Spleen (tissue), 11 donors: ENCODE data around the gene CEP112. TPM values are rescaled to one million over a fixed set of nuclear protein-coding genes. Genes with fewer than 3 reads are reported as not detected.

ENCODE experiments used
- DNase-seq: peaks from one replicate; pipeline ENCODE4 v3.0.0-alpha.2; 2020
- H3K27ac ChIP-seq, 8 donors: fragments of 200-600 bp; sonication (generic) in 7 of 8; 1 replicate in 4 of 8; 2 replicates in 4 of 8; pipeline versions ENCODE4 v1.5.0 to v1.8.0; 2016 to 2021; ENCODE audit warnings: inconsistent platforms in 4 of 8, mild to moderate bottlenecking in 4 of 8, moderate library complexity in 1 of 8
- H3K27me3 ChIP-seq, 7 donors: fragments of 200-600 bp; sonication (generic) in 6 of 7; replicated peaks in 1 of 7; 1 replicate in 4 of 7; 2 replicates in 3 of 7; pipeline versions ENCODE4 v1.5.0 to v1.8.0; 2016 to 2021; ENCODE audit warnings: inconsistent platforms in 3 of 7, mild to moderate bottlenecking in 1 of 7
- H3K36me3 ChIP-seq, 6 donors: fragments of 200-600 bp; sonication (generic) in 5 of 6; 1 replicate in 4 of 6; 2 replicates in 2 of 6; pipeline versions ENCODE4 v1.5.0 to v1.8.0; 2016 to 2021; ENCODE audit warnings: inconsistent platforms in 2 of 6
- H3K4me1 ChIP-seq, 6 donors: fragments of 200-600 bp; sonication (generic) in 5 of 6; 1 replicate in 3 of 6; 2 replicates in 3 of 6; pipeline versions ENCODE4 v1.5.0 to v1.8.0; 2016 to 2021; ENCODE audit warnings: inconsistent platforms in 3 of 6
- H3K4me3 ChIP-seq, 8 donors: fragments of 200-600 bp; sonication (generic) in 7 of 8; 1 replicate in 4 of 8; 2 replicates in 4 of 8; pipeline versions ENCODE4 v1.5.0 to v1.8.0; 2016 to 2021; ENCODE audit warnings: inconsistent platforms in 4 of 8, mild to moderate bottlenecking in 4 of 8, moderate library complexity in 2 of 8
- H3K9me3 ChIP-seq, 8 donors: fragments of 200-600 bp; sonication (generic) in 7 of 8; 1 replicate in 4 of 8; 2 replicates in 4 of 8; pipeline versions ENCODE4 v1.5.0 to v1.8.0; 2016 to 2021; ENCODE audit warnings: inconsistent platforms in 4 of 8
- POLR2A ChIP-seq, 3 donors: fragments of 450-650 bp; IDR thresholded peaks; one replicate each; pipeline ENCODE4 v1.5.1; 2017; ENCODE audit warnings: antibody characterized with exemption in 3 of 3, mild to moderate bottlenecking in 1 of 3
- POLR2AphosphoS5 ChIP-seq, 3 donors: sonication (generic); formaldehyde crosslinking; IDR thresholded peaks; one replicate each; pipeline ENCODE4 v1.5.1; 2017; ENCODE audit warnings: antibody characterized with exemption in 3 of 3
- WGBS, 5 donors: extraction: QIAGEN DNeasy Blood & Tissue Kit in 3 of 5; methylation state at CpG; one replicate each; pipeline versions ENCODE4 v1.1.5 to v1.1.7; 2013 to 2018; 5-methylcytosine and 5-hydroxymethylcytosine counted together
- intact Hi-C: fragments of 100-400 bp; cut with DNase I; formaldehyde crosslinking; loops from one replicate; pipeline ENCODE4 v1.15.0; 2023; ENCODE audit warnings: low total_unique reads
- polyA plus RNA-seq, 3 donors: library from polyadenylated mRNA; stranded (reverse); fragments of 200-250 nt; gene quantifications; one replicate each; pipeline ENCODE4 v1.2.1, GENCODE V29; 2013
- total RNA-seq, 7 donors: library from RNA; depleted of rRNA in 3 of 7; stranded (reverse); fragments of >200 nt in 3 of 7; fragmentation: NEBNext Ultra II Directional in 4 of 7; extraction: Animal tissue kit (Norgen Biotek cat#: 25700) in 4 of 7; gene quantifications; one replicate each; pipeline versions ENCODE4 v1.1.0 to v1.2.1, GENCODE V29; 2016 to 2021
- TF ChIP-seq, protein P1 (sequence below), 11 experiments: fragments of 200-600 bp in 7 of 11; fragments of 450-650 bp in 4 of 11; sonication (generic) in 4 of 11; IDR thresholded peaks in 8 of 11; conservative IDR thresholded peaks in 3 of 11; 1 replicate in 7 of 11; 2 replicates in 4 of 11; pipeline versions ENCODE4 v1.4.0 to v1.8.0; 2016 to 2021; ENCODE audit warnings: antibody characterized with exemption in 11 of 11, inconsistent platforms in 4 of 11, mild to moderate bottlenecking in 1 of 11
- donor health status: healthy with polysubstance abuse.
- donor health status: DM: no; HTN: no; CAD: no; lungs with moderate emphysema.
- donor health status: DM: no; HTN: no; CAD: no.
- donor health status: Bipolar disorder and iron deficiency.
- donor health status: healthy.
- donor health status: DM: no; HTN: no; CAD: no.
- donor health status: DM: yes; HTN: yes; CAD: no.

Gene CEP112
- total and polyA plus RNA-seq, 10 donors: 3.1 to 31.0 (median 16.8) TPM

DNA sequence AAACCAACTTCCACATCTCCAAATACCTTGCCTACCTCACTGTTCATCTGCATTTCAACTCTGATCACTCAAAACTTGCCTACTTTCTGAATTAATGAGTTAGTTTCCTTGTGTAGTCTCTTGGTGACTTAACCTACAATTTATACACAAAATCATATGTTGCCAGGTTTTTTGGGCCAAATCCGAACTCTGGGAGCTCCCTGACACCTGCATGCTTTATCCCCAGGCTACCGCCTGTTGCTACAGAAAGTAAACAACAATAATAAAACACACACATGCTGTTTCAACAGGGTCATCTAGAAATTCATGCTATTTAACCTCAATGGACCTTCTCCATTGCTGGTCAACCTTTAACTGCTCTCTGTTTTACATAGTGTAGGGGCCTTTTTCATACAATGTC, 526.0 kb downstream of the CEP112 start:
- intact Hi-C loops: no loop called here
- WGBS, 5 donors: 72 to 89% (median 82%) methylated on average over 2 of the region's 2 CpGs
- Histone ChIP-seq H3K4me1 (no peaks in the 10 kb centered on the region), H3K27me3 (no peaks in the 10 kb centered on the region), H3K36me3 (no peaks in the 10 kb centered on the region), H3K9me3 (no peaks in the 10 kb centered on the region), H3K4me3 (no peak overlapping the region), H3K27ac (no peak overlapping the region)
- DNase-seq: no peak
- no peak for TF ChIP-seq POLR2AphosphoS5 (IDR thresholded peaks at IDR 0.05)
- TF ChIP-seq POLR2A (IDR thresholded peaks at IDR 0.05): no peak
- TF ChIP-seq, protein P1, sequence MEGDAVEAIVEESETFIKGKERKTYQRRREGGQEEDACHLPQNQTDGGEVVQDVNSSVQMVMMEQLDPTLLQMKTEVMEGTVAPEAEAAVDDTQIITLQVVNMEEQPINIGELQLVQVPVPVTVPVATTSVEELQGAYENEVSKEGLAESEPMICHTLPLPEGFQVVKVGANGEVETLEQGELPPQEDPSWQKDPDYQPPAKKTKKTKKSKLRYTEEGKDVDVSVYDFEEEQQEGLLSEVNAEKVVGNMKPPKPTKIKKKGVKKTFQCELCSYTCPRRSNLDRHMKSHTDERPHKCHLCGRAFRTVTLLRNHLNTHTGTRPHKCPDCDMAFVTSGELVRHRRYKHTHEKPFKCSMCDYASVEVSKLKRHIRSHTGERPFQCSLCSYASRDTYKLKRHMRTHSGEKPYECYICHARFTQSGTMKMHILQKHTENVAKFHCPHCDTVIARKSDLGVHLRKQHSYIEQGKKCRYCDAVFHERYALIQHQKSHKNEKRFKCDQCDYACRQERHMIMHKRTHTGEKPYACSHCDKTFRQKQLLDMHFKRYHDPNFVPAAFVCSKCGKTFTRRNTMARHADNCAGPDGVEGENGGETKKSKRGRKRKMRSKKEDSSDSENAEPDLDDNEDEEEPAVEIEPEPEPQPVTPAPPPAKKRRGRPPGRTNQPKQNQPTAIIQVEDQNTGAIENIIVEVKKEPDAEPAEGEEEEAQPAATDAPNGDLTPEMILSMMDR (IDR thresholded peaks at IDR 0.05 in 8 of 11, conservative IDR thresholded peaks at IDR 0.05 in 3 of 11): no peak

DNA sequence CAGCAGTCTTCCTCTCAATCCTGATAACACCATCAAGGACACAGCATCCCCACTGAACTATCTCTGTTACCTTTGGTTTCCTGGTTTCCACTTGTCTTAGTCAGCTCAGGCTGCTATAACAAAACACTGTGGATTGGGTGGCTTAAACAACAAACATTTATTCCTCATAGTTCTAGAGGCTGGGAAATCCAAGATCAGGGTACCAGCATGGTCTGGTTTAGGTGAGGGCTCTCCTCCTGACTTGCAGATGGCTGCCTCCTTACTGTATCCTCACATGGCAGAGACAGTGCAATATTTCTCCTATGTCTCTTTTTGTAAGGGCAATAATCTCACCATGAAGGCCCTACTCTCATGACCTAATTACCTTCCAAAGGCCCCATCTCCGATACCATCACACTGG, 527.2 kb downstream of the CEP112 start:
- no peaks in the 10 kb centered on the region for H3K36me3 ChIP-seq
- WGBS, 5 donors: 95 to 100% (median 96%) methylated on average over 1 of the region's 1 CpG
- H3K27me3 ChIP-seq: no peaks in the 10 kb centered on the region
- no peaks in the 10 kb centered on the region for H3K4me1 ChIP-seq
- no peak overlapping the region for H3K27ac ChIP-seq
- no peak overlapping the region for H3K4me3 ChIP-seq
- intact Hi-C loops: no loop called here
- no peaks in the 10 kb centered on the region for H3K9me3 ChIP-seq
- TF ChIP-seq POLR2A (IDR thresholded peaks at IDR 0.05): no peak
- TF ChIP-seq POLR2AphosphoS5 (IDR thresholded peaks at IDR 0.05): no peak
- TF ChIP-seq, protein P1 (IDR thresholded peaks at IDR 0.05 in 8 of 11, conservative IDR thresholded peaks at IDR 0.05 in 3 of 11): no peak
- DNase-seq: no peak

DNA sequence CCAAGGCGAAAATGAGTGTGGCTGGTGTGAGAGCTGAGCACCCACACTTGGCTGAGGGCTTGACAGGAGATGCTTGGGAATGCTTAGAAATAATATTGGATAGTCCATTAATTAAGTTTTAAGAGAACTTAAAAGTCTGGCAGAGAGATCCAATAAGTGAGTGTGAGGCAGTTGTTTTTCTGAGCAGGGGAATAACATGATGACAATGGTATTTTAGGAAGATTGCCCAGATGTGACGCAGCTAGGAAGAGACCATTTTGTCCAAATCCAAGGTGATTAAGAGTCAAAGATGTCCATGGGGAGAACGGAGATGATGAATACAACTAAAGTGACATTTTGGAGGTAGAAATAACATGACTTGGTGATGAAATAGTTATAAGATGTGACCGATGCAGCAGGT, 527.7 kb downstream of the CEP112 start:
- no peaks in the 10 kb centered on the region for H3K27me3 ChIP-seq
- TF ChIP-seq POLR2AphosphoS5 (IDR thresholded peaks at IDR 0.05): no peak
- TF ChIP-seq, protein P1 (IDR thresholded peaks at IDR 0.05 in 8 of 11, conservative IDR thresholded peaks at IDR 0.05 in 3 of 11): no peak
- no peak for TF ChIP-seq POLR2A (IDR thresholded peaks at IDR 0.05)
- H3K36me3 ChIP-seq: no peaks in the 10 kb centered on the region
- H3K4me3 ChIP-seq: no peak overlapping the region
- 86 to 97% (median 92%) methylated on average over 4 of the region's 4 CpGs for WGBS, 5 donors
- DNase-seq: no peak
- no peaks in the 10 kb centered on the region for H3K9me3 ChIP-seq
- intact Hi-C loops: no loop called here
- no peak overlapping the region for H3K27ac ChIP-seq
- no peaks in the 10 kb centered on the region for H3K4me1 ChIP-seq

DNA sequence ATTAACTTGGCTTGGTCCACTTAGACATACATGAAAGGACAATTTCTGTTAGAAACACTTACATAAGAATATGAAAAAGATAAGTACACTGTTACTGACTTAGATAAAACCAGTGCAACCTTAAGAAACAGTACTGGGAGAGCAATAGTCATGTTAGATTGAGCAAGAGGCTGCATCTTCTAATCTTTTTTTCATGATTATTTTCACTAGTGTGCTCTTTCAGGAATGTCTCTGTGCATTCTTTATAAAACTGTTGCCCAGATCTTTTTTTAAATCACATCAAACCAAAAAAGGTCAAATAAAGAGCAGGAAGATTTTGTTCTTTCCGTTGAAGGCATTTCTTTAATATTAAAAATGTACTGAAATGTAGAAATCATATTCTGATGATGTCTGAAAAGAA, 529.7 kb downstream of the CEP112 start:
- intact Hi-C loops: no loop called here
- Histone ChIP-seq H3K4me3 (no peak overlapping the region), H3K4me1 (no peaks in the 10 kb centered on the region), H3K9me3 (no peaks in the 10 kb centered on the region), H3K36me3 (no peaks in the 10 kb centered on the region), H3K27ac (no peak overlapping the region), H3K27me3 (no peaks in the 10 kb centered on the region)
- no peak for DNase-seq
- TF ChIP-seq POLR2AphosphoS5 (IDR thresholded peaks at IDR 0.05) (no peak), POLR2A (IDR thresholded peaks at IDR 0.05) (no peak)
- TF ChIP-seq, protein P1 (IDR thresholded peaks at IDR 0.05 in 8 of 11, conservative IDR thresholded peaks at IDR 0.05 in 3 of 11): no peak
- WGBS, 5 donors: 73 to 92% (median 79%) methylated on average over 1 of the region's 1 CpG
